Neural cell (in vitro differentiated cells): Measurements from ENCODE around the gene CBLB.

ENCODE experiments used
- TAF1 ChIP-seq: IDR thresholded peaks from 2 replicates; pipeline ENCODE4 v1.6.1; 2012; ENCODE audit warnings: low read depth
- TF ChIP-seq, protein P1 (sequence below): fragments of 450-650 bp; IDR thresholded peaks from 2 replicates; pipeline ENCODE4 v1.5.1; 2014; ENCODE audit warnings: antibody characterized with exemption, mild to moderate bottlenecking, moderate library complexity; ENCODE audit not compliant: poor library complexity, severe bottlenecking

DNA sequence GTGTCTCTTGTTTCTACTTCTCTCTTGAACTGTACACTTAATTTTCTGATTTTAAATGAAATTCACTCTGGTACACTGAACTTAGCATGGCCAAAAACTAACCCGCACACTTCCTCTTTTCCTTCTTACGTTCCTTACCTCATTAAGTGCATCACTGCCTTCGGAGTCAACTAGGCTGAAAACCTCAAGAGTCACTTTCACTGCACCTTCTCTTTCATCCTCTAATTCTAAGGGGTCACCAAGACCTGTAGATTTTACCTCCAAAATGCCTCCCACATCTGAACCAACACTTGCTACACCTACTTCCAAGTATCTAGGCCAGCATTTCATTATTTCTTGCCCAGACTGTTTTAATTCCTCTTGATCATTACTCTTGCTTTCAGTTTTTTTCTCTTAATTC, 6.6 kb downstream of the CBLB start:
- TF ChIP-seq, protein P1, sequence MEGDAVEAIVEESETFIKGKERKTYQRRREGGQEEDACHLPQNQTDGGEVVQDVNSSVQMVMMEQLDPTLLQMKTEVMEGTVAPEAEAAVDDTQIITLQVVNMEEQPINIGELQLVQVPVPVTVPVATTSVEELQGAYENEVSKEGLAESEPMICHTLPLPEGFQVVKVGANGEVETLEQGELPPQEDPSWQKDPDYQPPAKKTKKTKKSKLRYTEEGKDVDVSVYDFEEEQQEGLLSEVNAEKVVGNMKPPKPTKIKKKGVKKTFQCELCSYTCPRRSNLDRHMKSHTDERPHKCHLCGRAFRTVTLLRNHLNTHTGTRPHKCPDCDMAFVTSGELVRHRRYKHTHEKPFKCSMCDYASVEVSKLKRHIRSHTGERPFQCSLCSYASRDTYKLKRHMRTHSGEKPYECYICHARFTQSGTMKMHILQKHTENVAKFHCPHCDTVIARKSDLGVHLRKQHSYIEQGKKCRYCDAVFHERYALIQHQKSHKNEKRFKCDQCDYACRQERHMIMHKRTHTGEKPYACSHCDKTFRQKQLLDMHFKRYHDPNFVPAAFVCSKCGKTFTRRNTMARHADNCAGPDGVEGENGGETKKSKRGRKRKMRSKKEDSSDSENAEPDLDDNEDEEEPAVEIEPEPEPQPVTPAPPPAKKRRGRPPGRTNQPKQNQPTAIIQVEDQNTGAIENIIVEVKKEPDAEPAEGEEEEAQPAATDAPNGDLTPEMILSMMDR = no peak
- no peak for TF ChIP-seq TAF1
